HEK293 (cell line): ENCODE results near the gene PHF12.

Experiments
- CTCF ChIA-PET: fragments of 350-600 bp; formaldehyde crosslinking; extraction: SDS; loops from one replicate; lab custom pipeline; 2021; ENCODE audit warnings: antibody characterized with exemption; lab: Yijun Ruan, JAX
- POLR2A ChIA-PET: fragments of 300-600 bp; formaldehyde crosslinking; extraction: SDS; loops from one replicate; lab custom pipeline; 2020; ENCODE audit warnings: antibody characterized with exemption, inconsistent platforms; lab: Yijun Ruan, JAX
- H3K27ac ChIP-seq: fragments of 200-500 bp; sonication (Bioruptor generic); 2 replicates; pipeline ENCODE4 v1.5.1; 2014; ENCODE audit warnings: low read depth, low read length, control low read depth, inconsistent platforms; ENCODE audit errors: extremely low read depth
- H3K36me3 ChIP-seq, 2 experiments: fragments of 200-500 bp in 1 of 2; sonication (Bioruptor generic) in 1 of 2; 1 replicate in 1 of 2; 2 replicates in 1 of 2; pipeline ENCODE4 v1.5.1; 2014 to 2017; ENCODE audit warnings: inconsistent platforms in 2 of 2, low read length in 2 of 2; ENCODE audit not compliant: control insufficient read depth in 2 of 2, insufficient read depth in 1 of 2
- H3K4me1 ChIP-seq: fragments of 200-500 bp; sonication (Bioruptor generic); 2 replicates; pipeline ENCODE4 v1.5.1; 2014; ENCODE audit warnings: mild to moderate bottlenecking, low read length, inconsistent platforms; ENCODE audit not compliant: control insufficient read depth, insufficient read depth
- H3K4me3 ChIP-seq: 2 replicates; pipeline ENCODE4 v1.5.1; 2011; ENCODE audit warnings: low read depth, mild to moderate bottlenecking, control low read depth, low read length, moderate library complexity
- H3K9me3 ChIP-seq: fragments of 200-500 bp; sonication (Bioruptor generic); 2 replicates; pipeline ENCODE4 v1.5.1; 2014; ENCODE audit warnings: low read depth, low read length, inconsistent platforms; ENCODE audit not compliant: control insufficient read depth, insufficient read depth
- SCRT1 ChIP-seq: fragments of 450-650 bp; formaldehyde crosslinking; IDR thresholded peaks from 2 replicates; pipeline ENCODE4 v1.5.1; 2016; ENCODE audit warnings: missing biosample characterization, missing genetic modification characterization, borderline replicate concordance
- YY1 ChIP-seq: fragments of 450-650 bp; formaldehyde crosslinking; IDR thresholded peaks from 2 replicates; pipeline ENCODE4 v1.5.1; 2018; ENCODE audit warnings: missing biosample characterization, missing genetic modification characterization
- ZFHX2 ChIP-seq: fragments of 450-650 bp; formaldehyde crosslinking; conservative IDR thresholded peaks from 2 replicates; pipeline ENCODE4 v1.5.1; 2016; ENCODE audit warnings: missing biosample characterization, missing genetic modification characterization
- ZNF174 ChIP-seq: fragments of 450-650 bp; formaldehyde crosslinking; IDR thresholded peaks from 2 replicates; pipeline ENCODE4 v1.5.0; 2017; ENCODE audit warnings: missing biosample characterization, mild to moderate bottlenecking, missing genetic modification characterization
- ZNF266 ChIP-seq: fragments of 450-650 bp; formaldehyde crosslinking; IDR thresholded peaks from 2 replicates; pipeline ENCODE4 v1.5.1; 2016; ENCODE audit warnings: missing biosample characterization, missing genetic modification characterization, low read depth
- ZNF274 ChIP-seq, 2 experiments: fragments of 200-500 bp in 1 of 2; fragments of 450-650 bp in 1 of 2; sonication (Bioruptor generic) in 1 of 2; formaldehyde crosslinking in 1 of 2; IDR thresholded peaks; 2 replicates each; pipeline versions ENCODE4 v1.5.1 to v1.6.1; 2014 to 2016; ENCODE audit warnings: borderline replicate concordance in 1 of 2, inconsistent platforms in 1 of 2, low read length in 1 of 2, missing biosample characterization in 1 of 2, missing genetic modification characterization in 1 of 2
- ZNF510 ChIP-seq: fragments of 450-650 bp; formaldehyde crosslinking; IDR thresholded peaks from 2 replicates; pipeline ENCODE4 v1.5.1; 2018; ENCODE audit warnings: mild to moderate bottlenecking, missing genetic modification characterization, missing biosample characterization; ENCODE audit not compliant: insufficient replicate concordance
- ZNF555 ChIP-seq: fragments of 450-650 bp; formaldehyde crosslinking; conservative IDR thresholded peaks from 2 replicates; pipeline ENCODE4 v1.5.1; 2017; ENCODE audit warnings: missing biosample characterization, mild to moderate bottlenecking, missing genetic modification characterization, inconsistent platforms
- ZNF600 ChIP-seq: fragments of 450-650 bp; formaldehyde crosslinking; IDR thresholded peaks from 2 replicates; pipeline ENCODE4 v1.5.1; 2016; ENCODE audit warnings: missing biosample characterization, missing genetic modification characterization
- ZNF624 ChIP-seq: fragments of 450-650 bp; formaldehyde crosslinking; IDR thresholded peaks from 2 replicates; pipeline ENCODE4 v1.5.1; 2017; ENCODE audit warnings: missing biosample characterization, missing genetic modification characterization
- ZNF660 ChIP-seq: fragments of 450-650 bp; IDR thresholded peaks from 2 replicates; pipeline ENCODE4 v1.5.1; 2018; ENCODE audit warnings: missing biosample characterization, mild to moderate bottlenecking, missing genetic modification characterization
- ZNF664 ChIP-seq: fragments of 450-650 bp; formaldehyde crosslinking; IDR thresholded peaks from 2 replicates; pipeline ENCODE4 v1.5.1; 2016; ENCODE audit warnings: missing biosample characterization, missing genetic modification characterization
- ZNF670 ChIP-seq: fragments of 450-650 bp; formaldehyde crosslinking; IDR thresholded peaks from 2 replicates; pipeline ENCODE4 v1.5.1; 2016; ENCODE audit warnings: missing biosample characterization, missing genetic modification characterization, low read depth
- TF ChIP-seq, protein P1 (sequence below): fragments of 450-650 bp; formaldehyde crosslinking; IDR thresholded peaks from 2 replicates; pipeline ENCODE4 v1.5.1; 2017; ENCODE audit warnings: missing biosample characterization, missing genetic modification characterization
- TF ChIP-seq, protein P2 (sequence below): sonication (generic); formaldehyde crosslinking; IDR thresholded peaks from 2 replicates; pipeline ENCODE4 v1.8.1; 2022; ENCODE audit warnings: mild to moderate bottlenecking, moderate library complexity, missing genetic modification reagents
- TF ChIP-seq, protein P3 (sequence below): fragments of 450-650 bp; formaldehyde crosslinking; IDR thresholded peaks from 2 replicates; pipeline ENCODE4 v1.5.1; 2016; ENCODE audit warnings: missing biosample characterization, missing genetic modification characterization
- TF ChIP-seq, protein P4 (sequence below): fragments of 450-650 bp; formaldehyde crosslinking; IDR thresholded peaks from 2 replicates; pipeline ENCODE4 v1.5.1; 2016; ENCODE audit warnings: missing biosample characterization, missing genetic modification characterization
- TF ChIP-seq, protein P5 (sequence below): fragments of 450-650 bp; formaldehyde crosslinking; IDR thresholded peaks from 2 replicates; pipeline ENCODE4 v1.5.1; 2016; ENCODE audit warnings: missing biosample characterization, missing genetic modification characterization, borderline replicate concordance

PHF12 gene

DNA sequence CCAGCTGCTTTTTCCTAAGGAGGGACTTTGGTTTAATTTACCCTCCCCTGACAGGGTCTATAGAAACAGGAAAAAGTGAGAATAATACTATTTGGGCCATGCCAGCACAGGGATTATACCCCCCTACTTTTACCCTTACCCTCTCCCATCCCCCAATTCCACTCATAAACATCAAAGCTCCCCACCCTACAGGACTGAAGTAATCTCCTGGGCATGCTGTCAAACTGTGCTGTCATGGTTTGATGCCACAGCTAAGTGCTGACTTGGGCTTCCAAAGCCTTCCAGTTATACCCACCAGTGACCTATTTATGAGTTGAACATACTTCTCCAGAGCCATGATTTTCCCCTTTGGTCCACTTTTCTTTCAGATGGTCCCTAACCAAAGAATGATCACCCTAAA is 12.8 kb downstream of the PHF12 start:
- POLR2A ChIA-PET: interaction anchor here (2.4 to 3.7 kb wide), 2 partner anchors 11 to 13 kb away, joined by 10 to 14 read pairs; partner anchors contain the start of gene PHF12
- H3K27ac ChIP-seq: no peak overlapping the region
- H3K4me1 ChIP-seq: peaks cover 43% of the 10 kb centered on the region
- CTCF ChIA-PET: interaction anchor here (0.7 to 2.9 kb wide), 5 partner anchors 9 to 212 kb away, joined by 3 to 7 read pairs (median 4); partner anchors contain the start of gene TLCD1
- H3K9me3 ChIP-seq: no peaks in the 10 kb centered on the region
- TF ChIP-seq ZNF624 (tag by site-specific recombination) (no peak), YY1 (no peak)
- TF ChIP-seq, protein P1, sequence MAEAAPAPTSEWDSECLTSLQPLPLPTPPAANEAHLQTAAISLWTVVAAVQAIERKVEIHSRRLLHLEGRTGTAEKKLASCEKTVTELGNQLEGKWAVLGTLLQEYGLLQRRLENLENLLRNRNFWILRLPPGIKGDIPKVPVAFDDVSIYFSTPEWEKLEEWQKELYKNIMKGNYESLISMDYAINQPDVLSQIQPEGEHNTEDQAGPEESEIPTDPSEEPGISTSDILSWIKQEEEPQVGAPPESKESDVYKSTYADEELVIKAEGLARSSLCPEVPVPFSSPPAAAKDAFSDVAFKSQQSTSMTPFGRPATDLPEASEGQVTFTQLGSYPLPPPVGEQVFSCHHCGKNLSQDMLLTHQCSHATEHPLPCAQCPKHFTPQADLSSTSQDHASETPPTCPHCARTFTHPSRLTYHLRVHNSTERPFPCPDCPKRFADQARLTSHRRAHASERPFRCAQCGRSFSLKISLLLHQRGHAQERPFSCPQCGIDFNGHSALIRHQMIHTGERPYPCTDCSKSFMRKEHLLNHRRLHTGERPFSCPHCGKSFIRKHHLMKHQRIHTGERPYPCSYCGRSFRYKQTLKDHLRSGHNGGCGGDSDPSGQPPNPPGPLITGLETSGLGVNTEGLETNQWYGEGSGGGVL (tag by site-specific recombination): peak; percentile 75
- TF ChIP-seq, protein P2, sequence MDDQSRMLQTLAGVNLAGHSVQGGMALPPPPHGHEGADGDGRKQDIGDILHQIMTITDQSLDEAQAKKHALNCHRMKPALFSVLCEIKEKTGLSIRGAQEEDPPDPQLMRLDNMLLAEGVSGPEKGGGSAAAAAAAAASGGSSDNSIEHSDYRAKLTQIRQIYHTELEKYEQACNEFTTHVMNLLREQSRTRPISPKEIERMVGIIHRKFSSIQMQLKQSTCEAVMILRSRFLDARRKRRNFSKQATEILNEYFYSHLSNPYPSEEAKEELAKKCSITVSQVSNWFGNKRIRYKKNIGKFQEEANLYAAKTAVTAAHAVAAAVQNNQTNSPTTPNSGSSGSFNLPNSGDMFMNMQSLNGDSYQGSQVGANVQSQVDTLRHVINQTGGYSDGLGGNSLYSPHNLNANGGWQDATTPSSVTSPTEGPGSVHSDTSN (CRISPR knock-in tag): no peak
- TF ChIP-seq, protein P3, sequence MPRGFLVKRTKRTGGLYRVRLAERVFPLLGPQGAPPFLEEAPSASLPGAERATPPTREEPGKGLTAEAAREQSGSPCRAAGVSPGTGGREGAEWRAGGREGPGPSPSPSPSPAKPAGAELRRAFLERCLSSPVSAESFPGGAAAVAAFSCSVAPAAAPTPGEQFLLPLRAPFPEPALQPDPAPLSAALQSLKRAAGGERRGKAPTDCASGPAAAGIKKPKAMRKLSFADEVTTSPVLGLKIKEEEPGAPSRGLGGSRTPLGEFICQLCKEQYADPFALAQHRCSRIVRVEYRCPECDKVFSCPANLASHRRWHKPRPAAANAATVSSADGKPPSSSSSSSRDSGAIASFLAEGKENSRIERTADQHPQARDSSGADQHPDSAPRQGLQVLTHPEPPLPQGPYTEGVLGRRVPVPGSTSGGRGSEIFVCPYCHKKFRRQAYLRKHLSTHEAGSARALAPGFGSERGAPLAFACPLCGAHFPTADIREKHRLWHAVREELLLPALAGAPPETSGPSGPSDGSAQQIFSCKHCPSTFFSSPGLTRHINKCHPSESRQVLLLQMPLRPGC (tag by site-specific recombination): no peak
- peaks cover 28 to 43% of the 10 kb centered on the region in 2 experiments for H3K36me3 ChIP-seq
- no peak overlapping the region for H3K4me3 ChIP-seq

DNA sequence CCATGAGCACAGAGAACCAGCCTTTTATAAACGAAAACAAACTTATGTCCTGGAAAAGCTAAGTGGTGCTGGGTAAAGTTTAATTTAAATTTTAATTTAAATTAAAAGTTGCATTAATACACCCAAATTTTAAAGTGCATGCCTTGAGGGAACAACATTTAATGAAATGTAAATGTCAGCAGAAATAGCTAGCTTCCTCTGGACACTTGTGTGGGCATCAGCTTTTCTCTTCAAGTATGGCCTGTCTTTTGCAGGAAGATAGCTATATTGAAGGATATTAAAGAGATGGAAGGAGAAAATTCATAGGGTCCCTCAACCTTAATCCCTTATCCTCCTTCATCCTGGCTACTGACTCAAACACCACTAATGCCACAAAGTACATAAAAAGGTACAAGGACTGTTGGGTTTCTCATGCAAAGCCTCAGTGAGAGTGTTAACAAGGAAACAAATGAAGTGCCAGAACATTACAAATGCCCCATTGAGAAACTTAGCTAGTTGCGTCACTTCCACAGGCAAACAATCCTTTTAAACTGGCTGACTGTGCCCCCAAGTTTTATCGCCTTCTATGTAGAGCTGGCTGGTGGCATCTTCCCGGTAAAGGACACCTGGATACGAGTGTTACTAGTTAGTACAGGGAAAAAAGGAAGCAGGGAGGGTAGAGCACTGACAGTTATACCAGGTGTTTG is 14.1 kb downstream of the PHF12 start:
- Histone ChIP-seq H3K4me3 (no peak overlapping the region), H3K27ac (peak overlapping the region; percentile 24; the same call in 1 of the 2 replicates), H3K9me3 (no peaks in the 10 kb centered on the region), H3K36me3 (peaks cover 15 to 44% of the 10 kb centered on the region in 2 experiments; a peak in 2 of 3 replicates), H3K4me1 (peaks cover 43% of the 10 kb centered on the region)
- TF ChIP-seq ZNF670 (tag by site-specific recombination) (no peak), ZFHX2 (tag by site-specific recombination) (no peak), ZNF510 (no peak)
- TF ChIP-seq, protein P4, sequence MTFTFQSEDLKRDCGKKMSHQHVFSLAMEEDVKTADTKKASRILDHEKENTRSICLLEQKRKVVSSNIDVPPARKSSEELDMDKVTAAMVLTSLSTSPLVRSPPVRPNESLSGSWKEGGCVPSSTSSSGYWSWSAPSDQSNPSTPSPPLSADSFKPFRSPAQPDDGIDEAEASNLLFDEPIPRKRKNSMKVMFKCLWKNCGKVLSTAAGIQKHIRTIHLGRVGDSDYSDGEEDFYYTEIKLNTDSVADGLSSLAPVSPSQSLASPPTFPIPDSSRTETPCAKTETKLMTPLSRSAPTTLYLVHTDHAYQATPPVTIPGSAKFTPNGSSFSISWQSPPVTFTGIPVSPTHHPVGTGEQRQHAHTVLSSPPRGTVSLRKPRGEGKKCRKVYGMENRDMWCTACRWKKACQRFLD (tag by site-specific recombination): no peak
- POLR2A ChIA-PET: interaction anchor here (2.4 to 3.7 kb wide), 2 partner anchors 12 to 14 kb away, joined by 10 to 14 read pairs; partner anchors contain the start of gene PHF12
- CTCF ChIA-PET: interaction anchor here (0.5 to 2.9 kb wide), 11 partner anchors 11 to 212 kb away, joined by 3 to 7 read pairs (median 4); partner anchors contain the start of gene TLCD1

DNA sequence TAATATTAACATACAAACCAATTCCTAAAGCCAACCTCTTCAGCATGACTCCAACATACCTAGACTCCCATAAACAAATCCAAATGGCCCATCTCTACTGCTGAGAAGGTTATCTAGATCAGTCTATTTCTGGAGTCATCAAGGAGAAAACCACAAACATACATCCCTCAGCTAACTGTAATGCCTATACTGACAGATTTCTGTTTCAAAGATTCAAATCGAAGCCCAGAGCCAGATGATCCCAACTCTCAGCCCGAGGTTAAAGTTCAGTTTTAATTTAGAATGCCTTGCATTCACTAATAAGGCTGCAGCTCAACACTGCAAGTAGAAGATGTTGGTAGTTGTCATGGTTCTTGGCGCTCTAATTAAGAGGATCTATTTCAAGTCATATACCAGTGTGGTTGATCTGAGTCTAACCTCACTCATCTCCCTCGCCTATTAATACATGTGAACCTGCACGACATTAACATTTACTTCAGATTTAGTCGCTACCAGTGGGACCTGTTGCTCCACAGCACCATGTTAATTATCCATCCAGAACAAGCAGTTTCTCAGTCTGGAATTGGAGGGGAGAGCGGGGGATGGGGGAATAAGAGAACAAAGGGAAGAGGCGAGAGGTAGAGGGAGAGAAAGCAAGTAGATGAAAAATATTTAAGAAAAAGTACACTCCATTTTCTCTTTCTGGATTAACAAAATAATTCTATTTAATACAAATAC is 15.4 kb downstream of the PHF12 start:
- H3K9me3 ChIP-seq: no peaks in the 10 kb centered on the region
- ChIA-PET POLR2A (interaction anchor here (1.4 to 3.7 kb wide), 3 partner anchors 14 to 37 kb away, joined by 3 to 14 read pairs (median 5); partner anchors contain the start of gene PHF12), CTCF (interaction anchor here (0.6 to 1.1 kb wide), 3 partner anchors 31 to 172 kb away, joined by 3 to 8 read pairs (median 3); no protein-coding TSS in a partner anchor)
- peaks cover 36% of the 10 kb centered on the region for H3K4me1 ChIP-seq
- H3K36me3 ChIP-seq: peaks cover 11 to 42% of the 10 kb centered on the region in 2 experiments; a peak in 2 of 3 replicates
- H3K4me3 ChIP-seq: no peak overlapping the region
- H3K27ac ChIP-seq: no peak overlapping the region
- no peak for TF ChIP-seq ZNF174 (tag by site-specific recombination)
- no peak for TF ChIP-seq ZNF664
- no peak for TF ChIP-seq ZNF274 (IDR thresholded peaks at IDR 0.05; ENCODE audit: low read length)
- no peak for TF ChIP-seq ZNF274 (tag by site-specific recombination; IDR thresholded peaks at IDR 0.05; ENCODE audit: borderline replicate concordance)
- TF ChIP-seq, protein P5, sequence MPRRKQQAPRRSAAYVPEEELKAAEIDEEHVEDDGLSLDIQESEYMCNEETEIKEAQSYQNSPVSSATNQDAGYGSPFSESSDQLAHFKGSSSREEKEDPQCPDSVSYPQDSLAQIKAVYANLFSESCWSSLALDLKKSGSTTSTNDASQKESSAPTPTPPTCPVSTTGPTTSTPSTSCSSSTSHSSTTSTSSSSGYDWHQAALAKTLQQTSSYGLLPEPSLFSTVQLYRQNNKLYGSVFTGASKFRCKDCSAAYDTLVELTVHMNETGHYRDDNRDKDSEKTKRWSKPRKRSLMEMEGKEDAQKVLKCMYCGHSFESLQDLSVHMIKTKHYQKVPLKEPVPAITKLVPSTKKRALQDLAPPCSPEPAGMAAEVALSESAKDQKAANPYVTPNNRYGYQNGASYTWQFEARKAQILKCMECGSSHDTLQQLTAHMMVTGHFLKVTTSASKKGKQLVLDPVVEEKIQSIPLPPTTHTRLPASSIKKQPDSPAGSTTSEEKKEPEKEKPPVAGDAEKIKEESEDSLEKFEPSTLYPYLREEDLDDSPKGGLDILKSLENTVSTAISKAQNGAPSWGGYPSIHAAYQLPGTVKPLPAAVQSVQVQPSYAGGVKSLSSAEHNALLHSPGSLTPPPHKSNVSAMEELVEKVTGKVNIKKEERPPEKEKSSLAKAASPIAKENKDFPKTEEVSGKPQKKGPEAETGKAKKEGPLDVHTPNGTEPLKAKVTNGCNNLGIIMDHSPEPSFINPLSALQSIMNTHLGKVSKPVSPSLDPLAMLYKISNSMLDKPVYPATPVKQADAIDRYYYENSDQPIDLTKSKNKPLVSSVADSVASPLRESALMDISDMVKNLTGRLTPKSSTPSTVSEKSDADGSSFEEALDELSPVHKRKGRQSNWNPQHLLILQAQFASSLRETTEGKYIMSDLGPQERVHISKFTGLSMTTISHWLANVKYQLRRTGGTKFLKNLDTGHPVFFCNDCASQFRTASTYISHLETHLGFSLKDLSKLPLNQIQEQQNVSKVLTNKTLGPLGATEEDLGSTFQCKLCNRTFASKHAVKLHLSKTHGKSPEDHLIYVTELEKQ (tag by site-specific recombination): no peak
- TF ChIP-seq ZNF600: 0 out of 2 replicates have a peak, but pooled peaks have one; percentile 40
- TF ChIP-seq ZNF555: no peak
- peak; percentile 61; the same call in 1 of the 2 replicates for TF ChIP-seq SCRT1
- TF ChIP-seq ZNF266 (tag by site-specific recombination): no peak
- no peak for TF ChIP-seq ZNF660 (tag by site-specific recombination)
